GM23338 (cell line): Measurements from ENCODE around the gene TRAF3. TPM values are rescaled to one million over a fixed set of nuclear protein-coding genes. Genes with fewer than 3 reads are reported as not detected.

Source experiments
- ATAC-seq: fragments of 200-7000 bp; cut with Tn5 transposase; 3 replicates; pipeline ENCODE4 v1.9.1; 2020
- DNase-seq: peaks from one replicate; pipeline ENCODE4 v3.0.0-alpha.2; 2015; ENCODE audit warnings: low spot score
- H2AFZ ChIP-seq: fragments of 200-600 bp; sonication (generic); 2 replicates; pipeline ENCODE4 v1.8.0; 2016; ENCODE audit warnings: antibody characterized with exemption, mild to moderate bottlenecking, moderate library complexity
- H3F3A ChIP-seq: fragments of 200-600 bp; sonication (generic); replicated peaks from 2 replicates; pipeline ENCODE4 v1.8.0; 2017; ENCODE audit warnings: antibody characterized with exemption, mixed run types, low read depth
- H3K27ac ChIP-seq: fragments of 200-600 bp; sonication (generic); 2 replicates; pipeline ENCODE4 v1.6.1; 2016; ENCODE audit warnings: low read depth
- H3K27me3 ChIP-seq: fragments of 200-600 bp; sonication (generic); 2 replicates; pipeline ENCODE4 v1.8.0; 2016; ENCODE audit warnings: mild to moderate bottlenecking, mixed run types, moderate library complexity; ENCODE audit not compliant: insufficient read depth
- H3K36me3 ChIP-seq: fragments of 200-600 bp; sonication (generic); 2 replicates; pipeline ENCODE4 v1.8.0; 2016; ENCODE audit warnings: mild to moderate bottlenecking; ENCODE audit not compliant: insufficient read depth
- H3K4me1 ChIP-seq: fragments of 200-600 bp; sonication (generic); 2 replicates; pipeline ENCODE4 v1.8.0; 2016; ENCODE audit warnings: mild to moderate bottlenecking, moderate library complexity; ENCODE audit not compliant: insufficient read depth
- H3K4me2 ChIP-seq: fragments of 200-600 bp; sonication (generic); 2 replicates; pipeline ENCODE4 v1.7.1; 2017; ENCODE audit warnings: mixed run types
- H3K4me3 ChIP-seq: fragments of 200-600 bp; sonication (generic); 2 replicates; pipeline ENCODE4 v1.6.1; 2016; ENCODE audit warnings: mixed run types
- H3K79me2 ChIP-seq: fragments of 200-600 bp; sonication (generic); replicated peaks from 2 replicates; pipeline ENCODE4 v1.8.0; 2017; ENCODE audit warnings: mild to moderate bottlenecking; ENCODE audit not compliant: insufficient read depth
- H3K9me2 ChIP-seq: fragments of 200-600 bp; sonication (generic); 2 replicates; pipeline ENCODE4 v1.8.0; 2017; ENCODE audit not compliant: insufficient read depth
- H4K20me1 ChIP-seq: fragments of 200-600 bp; sonication (generic); replicated peaks from 2 replicates; pipeline ENCODE4 v1.8.0; 2017; ENCODE audit warnings: mild to moderate bottlenecking; ENCODE audit not compliant: insufficient read depth
- H3K27ac Mint-ChIP-seq: 2 replicates; pipeline ENCODE4 v1.8.0; 2020; ENCODE audit warnings: inconsistent platforms, mild to moderate bottlenecking, moderate library complexity, mixed read lengths
- H3K27me3 Mint-ChIP-seq: 3 replicates; pipeline ENCODE4 v1.8.0; 2022; ENCODE audit warnings: low read depth, mild to moderate bottlenecking, moderate library complexity, mixed read lengths, inconsistent platforms; ENCODE audit not compliant: insufficient read depth, poor library complexity
- H3K36me3 Mint-ChIP-seq: 3 replicates; pipeline ENCODE4 v1.8.0; 2021; ENCODE audit warnings: low read depth, mild to moderate bottlenecking, inconsistent platforms, moderate library complexity, mixed read lengths
- H3K4me1 Mint-ChIP-seq: 3 replicates; pipeline ENCODE4 v1.8.0; 2020; ENCODE audit warnings: mild to moderate bottlenecking, inconsistent platforms, mixed read lengths
- H3K4me3 Mint-ChIP-seq: 3 replicates; pipeline ENCODE4 v1.8.0; 2021; ENCODE audit warnings: moderate library complexity, mild to moderate bottlenecking, inconsistent platforms, mixed read lengths
- H3K9me3 Mint-ChIP-seq: 3 replicates; pipeline ENCODE4 v1.8.0; 2020; ENCODE audit warnings: moderate library complexity, mild to moderate bottlenecking, inconsistent platforms, mixed read lengths
- CTCF ChIP-seq, 2 experiments: fragments of 200-600 bp in 1 of 2; sonication (generic) in 1 of 2; conservative IDR thresholded peaks; 2 replicates each; pipeline versions ENCODE4 v1.5.1 to v1.6.1; 2016 to 2017; ENCODE audit warnings: antibody characterized with exemption in 2 of 2, low read depth in 2 of 2, mild to moderate bottlenecking in 2 of 2, moderate library complexity in 1 of 2
- ETS1 ChIP-seq: IDR thresholded peaks from 2 replicates; pipeline ENCODE4 v1.6.1; 2016; ENCODE audit warnings: antibody characterized with exemption
- EZH2 ChIP-seq: fragments of 200-600 bp; sonication (generic); IDR thresholded peaks from one replicate; pipeline ENCODE4 v1.8.0; 2017; ENCODE audit warnings: antibody characterized with exemption, mild to moderate bottlenecking, low read depth; ENCODE audit not compliant: unreplicated experiment
- EZH2phosphoT487 ChIP-seq: fragments of 200-600 bp; sonication (generic); IDR thresholded peaks from one replicate; pipeline ENCODE4 v1.8.1; 2018; ENCODE audit warnings: antibody characterized with exemption; ENCODE audit not compliant: unreplicated experiment
- JUNB ChIP-seq: IDR thresholded peaks from one replicate; pipeline ENCODE4 v1.6.1; 2016; ENCODE audit warnings: antibody characterized with exemption; ENCODE audit not compliant: unreplicated experiment
- NANOG ChIP-seq: IDR thresholded peaks from 2 replicates; pipeline ENCODE4 v1.6.1; 2016; ENCODE audit warnings: antibody characterized with exemption, borderline replicate concordance
- REST ChIP-seq: IDR thresholded peaks from one replicate; pipeline ENCODE4 v1.6.1; 2018; ENCODE audit warnings: antibody characterized with exemption; ENCODE audit not compliant: unreplicated experiment
- STAT1 ChIP-seq: IDR thresholded peaks from one replicate; pipeline ENCODE4 v1.6.1; 2016; ENCODE audit warnings: antibody characterized with exemption; ENCODE audit not compliant: unreplicated experiment
- ZNF114 ChIP-seq: fragments of 250-450 bp; sonication (Bioruptor Pico); IDR thresholded peaks from 2 replicates; pipeline ENCODE4 v1.5.0; 2020; ENCODE audit warnings: mild to moderate bottlenecking, moderate library complexity
- ZNF331 ChIP-seq: fragments of 250-450 bp; sonication (Bioruptor Pico); IDR thresholded peaks from 2 replicates; pipeline ENCODE4 v1.5.0; 2020; ENCODE audit warnings: low read depth, mild to moderate bottlenecking, moderate library complexity
- ZNF462 ChIP-seq: fragments of 250-450 bp; sonication (Bioruptor Pico); IDR thresholded peaks from 2 replicates; pipeline ENCODE4 v1.5.0; 2020; ENCODE audit warnings: mild to moderate bottlenecking, moderate library complexity
- polyA plus RNA-seq: library from polyadenylated mRNA; unstranded; fragments of >200 nt; fragmentation: Nextera tagmentation; extraction: Ambion mirVana; gene quantifications from 2 replicates; pipeline ENCODE4 v1.2.1, GENCODE V29; 2016
- total RNA-seq: library from RNA; depleted of rRNA; stranded (reverse); fragments of >200 nt; shearing (Covaris generic); gene quantifications from 2 replicates; pipeline ENCODE4 v1.2.3, GENCODE V29; 2014

Gene TRAF3
- total and polyA plus RNA-seq, 2 experiments from 2014 or later: 3.7 to 9.3 TPM

- H3K9me3 Mint-ChIP-seq: no peaks in the 10 kb centered on the region
- no peaks in the 10 kb centered on the region for H3F3A ChIP-seq
- H4K20me1 ChIP-seq: no peaks in the 10 kb centered on the region; the same call in 1 of the 2 replicates
- no peak overlapping the region for H3K4me3 Mint-ChIP-seq
- H3K4me1 ChIP-seq: no peaks in the 10 kb centered on the region
- no peaks in the 10 kb centered on the region for H3K27me3 ChIP-seq
- ATAC-seq (no peak), DNase-seq (no peak)
- H3K27ac ChIP-seq: no peak overlapping the region
- H3K9me2 ChIP-seq: no peaks in the 10 kb centered on the region
- H3K36me3 ChIP-seq: peaks cover 21% of the 10 kb centered on the region
- peaks cover 3% of the 10 kb centered on the region for H3K27me3 Mint-ChIP-seq
- peaks cover 71% of the 10 kb centered on the region for H3K36me3 Mint-ChIP-seq
- no peak overlapping the region for H3K27ac Mint-ChIP-seq
- H3K4me1 Mint-ChIP-seq: no peaks in the 10 kb centered on the region
- H3K4me3 ChIP-seq: no peak overlapping the region
- H3K4me2 ChIP-seq: no peak overlapping the region
- no peaks in the 10 kb centered on the region for H3K79me2 ChIP-seq
- H2AFZ ChIP-seq: no peak overlapping the region
- TF ChIP-seq EZH2phosphoT487 (no peak), CTCF (conservative IDR thresholded peaks at IDR 0.05; ENCODE audit: low read depth in 2 of 2) (no peak), ZNF462 (CRISPR knock-in tag) (no peak), STAT1 (no peak), NANOG (no peak), REST (no peak), ZNF331 (CRISPR knock-in tag) (no peak), ETS1 (no peak), JUNB (no peak), ZNF114 (CRISPR knock-in tag) (no peak), EZH2 (no peak)
These were observed 181.2 kb downstream of the TRAF3 start for GRCh38 chr14:102958461-102958860.
